GM18508 (cell line): Measurements from ENCODE around the gene COL20A1.

Experiments used
- ATAC-seq: cut with Tn5 transposase; IDR thresholded peaks from one replicate; pipeline ENCODE4 v1.9.1; 2021; ENCODE audit warnings: moderate number of reproducible peaks; ENCODE audit not compliant: insufficient read depth, unreplicated experiment

COL20A1 gene

GRCh38 chr20:63317061-63317460 lies 24.1 kb downstream of the COL20A1 start:
- ATAC-seq = no peak

GRCh38 chr20:63317601-63318291 lies 24.8 kb downstream of the COL20A1 start:
- ATAC-seq = no peak

GRCh38 chr20:63318391-63319163 lies 25.6 kb downstream of the COL20A1 start:
- ATAC-seq = no peak

- no peak for ATAC-seq
Observed at GRCh38 chr20:63319164-63320040, 26.4 kb downstream of the COL20A1 start.

- ATAC-seq = no peak
Observed at GRCh38 chr20:63320041-63320511, 27.1 kb downstream of the COL20A1 start.

GRCh38 chr20:63320616-63321147 lies 27.7 kb downstream of the COL20A1 start:
- ATAC-seq = no peak

- no peak for ATAC-seq
Observed at GRCh38 chr20:63321148-63321831, 28.3 kb downstream of the COL20A1 start.

- no peak for ATAC-seq
Observed at GRCh38 chr20:63322146-63322932, 29.4 kb downstream of the COL20A1 start.

GRCh38 chr20:63322933-63323273 lies 29.9 kb downstream of the COL20A1 start:
- no peak for ATAC-seq

- no peak for ATAC-seq
Observed at GRCh38 chr20:63323357-63323981, 30.5 kb downstream of the COL20A1 start.

- ATAC-seq = no peak
Observed at GRCh38 chr20:63325021-63325471, 32.1 kb downstream of the COL20A1 start.

- no peak for ATAC-seq
Observed at GRCh38 chr20:63325554-63326313, 32.7 kb downstream of the COL20A1 start.

- no peak for ATAC-seq
Observed at GRCh38 chr20:63326314-63327230, 33.6 kb downstream of the COL20A1 start.

- ATAC-seq = no peak
Observed at GRCh38 chr20:63327231-63327745, 34.3 kb downstream of the COL20A1 start.

GRCh38 chr20:63328026-63328700 lies 35.2 kb downstream of the COL20A1 start:
- ATAC-seq = no peak

GRCh38 chr20:63328718-63329275 lies 35.8 kb downstream of the COL20A1 start:
- ATAC-seq = no peak
